Skeletal muscle tissue (tissue), 4 donors: ENCODE measurements around the gene ADIPOR2. TPM values are rescaled to one million over a fixed set of nuclear protein-coding genes. Genes with fewer than 3 reads are reported as not detected.
"Not testable (repeated sequence)": the region's sequence is repeated elsewhere in the genome, so short reads cannot be mapped to it uniquely, and the experiment has no call there.

Experiments used
- H3K27ac ChIP-seq: one replicate; pipeline ENCODE4 v1.7.0; 2013; ENCODE audit warnings: mild to moderate bottlenecking, low read depth, low read length, inconsistent platforms
- H3K27me3 ChIP-seq, 3 donors: one replicate each; pipeline ENCODE4 v1.7.0; 2013; ENCODE audit warnings: low read length in 3 of 3; ENCODE audit not compliant: control insufficient read depth in 3 of 3, insufficient read depth in 3 of 3
- H3K36me3 ChIP-seq, 3 donors: one replicate each; pipeline ENCODE4 v1.7.0; 2013; ENCODE audit warnings: low read length in 3 of 3; ENCODE audit not compliant: control insufficient read depth in 3 of 3, insufficient read depth in 3 of 3
- H3K4me1 ChIP-seq, 3 donors: one replicate each; pipeline ENCODE4 v1.7.0; 2013; ENCODE audit warnings: low read length in 3 of 3, mild to moderate bottlenecking in 3 of 3; ENCODE audit not compliant: control insufficient read depth in 3 of 3, insufficient read depth in 3 of 3
- H3K4me3 ChIP-seq, 3 donors: one replicate each; pipeline ENCODE4 v1.7.0; 2013; ENCODE audit warnings: low read length in 3 of 3
- H3K9ac ChIP-seq, 3 donors: one replicate each; pipeline ENCODE4 v1.7.0; 2013; ENCODE audit warnings: low read length in 3 of 3, mild to moderate bottlenecking in 3 of 3, moderate library complexity in 2 of 3, low read depth in 1 of 3
- H3K9me3 ChIP-seq, 3 donors: one replicate each; pipeline ENCODE4 v1.7.0; 2013; ENCODE audit warnings: low read length in 3 of 3; ENCODE audit not compliant: control insufficient read depth in 3 of 3
- total RNA-seq: library from RNA; depleted of rRNA; stranded (reverse); fragments of >200 nt; gene quantifications from one replicate; pipeline ENCODE4 v1.2.3, GENCODE V29; 2014
- donor health status: Osteomylitis.

ADIPOR2 gene
- total RNA-seq, 1 donor from 2014 or later: 35.5 TPM

GRCh38 chr12:1703771-1704722 lies 13.2 kb downstream of the ADIPOR2 start:
- H3K9ac ChIP-seq: no peak overlapping the region
- H3K27me3 ChIP-seq: no peaks in the 10 kb centered on the region
- H3K27ac ChIP-seq: no peak overlapping the region
- H3K4me3 ChIP-seq: no peak overlapping the region
- H3K9me3 ChIP-seq: no peaks in the 10 kb centered on the region
- H3K36me3 ChIP-seq: no peaks in the 10 kb centered on the region
- H3K4me1 ChIP-seq: peaks cover 0 to 6% (median 4%) of the 10 kb centered on the region in 3 donors

GRCh38 chr12:1705774-1706631 lies 15.1 kb downstream of the ADIPOR2 start:
- H3K4me1 ChIP-seq: peaks cover 0 to 6% (median 4%) of the 10 kb centered on the region in 3 donors
- no peak overlapping the region for H3K4me3 ChIP-seq
- H3K9ac ChIP-seq: no peak overlapping the region
- H3K9me3 ChIP-seq: no peaks in the 10 kb centered on the region
- H3K27ac ChIP-seq: no peak overlapping the region
- H3K36me3 ChIP-seq: no peaks in the 10 kb centered on the region
- H3K27me3 ChIP-seq: no peaks in the 10 kb centered on the region

- Histone ChIP-seq H3K9me3 (no peaks in the 10 kb centered on the region), H3K27ac (no peak overlapping the region), H3K27me3 (no peaks in the 10 kb centered on the region), H3K9ac (no peak overlapping the region), H3K4me3 (no peak overlapping the region), H3K4me1 (peaks cover 0 to 7% (median 4%) of the 10 kb centered on the region in 3 donors), H3K36me3 (no peaks in the 10 kb centered on the region)
Observed at GRCh38 chr12:1706632-1706980, 15.7 kb downstream of the ADIPOR2 start.

- H3K27ac ChIP-seq: no peak overlapping the region
- H3K27me3 ChIP-seq: no peaks in the 10 kb centered on the region
- H3K4me3 ChIP-seq: no peak overlapping the region
- H3K9ac ChIP-seq: no peak overlapping the region
- no peaks in the 10 kb centered on the region for H3K9me3 ChIP-seq
- H3K36me3 ChIP-seq: no peaks in the 10 kb centered on the region
- H3K4me1 ChIP-seq: peaks cover 3 to 11% (median 4%) of the 10 kb centered on the region in 3 donors
Observed at GRCh38 chr12:1707051-1707450, 16.2 kb downstream of the ADIPOR2 start.

GRCh38 chr12:1709968-1710367 lies 19.1 kb downstream of the ADIPOR2 start:
- not testable (repeated sequence) for H3K27ac ChIP-seq, H3K9me3 ChIP-seq, H3K9ac ChIP-seq, H3K36me3 ChIP-seq, H3K27me3 ChIP-seq, H3K4me3 ChIP-seq
- peaks cover 3 to 11% (median 4%) of the 10 kb centered on the region in 3 donors for H3K4me1 ChIP-seq

GRCh38 chr12:1710870-1711269 lies 20.0 kb downstream of the ADIPOR2 start:
- H3K27me3 ChIP-seq, H3K4me3 ChIP-seq, H3K36me3 ChIP-seq, H3K9ac ChIP-seq, H3K27ac ChIP-seq, H3K9me3 ChIP-seq: not testable (repeated sequence)
- peaks cover 3 to 11% (median 4%) of the 10 kb centered on the region in 3 donors for H3K4me1 ChIP-seq

GRCh38 chr12:1711536-1712211 lies 20.8 kb downstream of the ADIPOR2 start:
- not testable (repeated sequence) for H3K9ac ChIP-seq, H3K9me3 ChIP-seq, H3K27me3 ChIP-seq, H3K4me3 ChIP-seq, H3K27ac ChIP-seq, H3K36me3 ChIP-seq
- peaks cover 3 to 10% (median 8%) of the 10 kb centered on the region in 3 donors for H3K4me1 ChIP-seq

- not testable (repeated sequence) for H3K36me3 ChIP-seq, H3K27ac ChIP-seq, H3K9me3 ChIP-seq, H3K4me3 ChIP-seq, H3K9ac ChIP-seq, H3K27me3 ChIP-seq
- H3K4me1 ChIP-seq: peaks cover 3 to 11% (median 5%) of the 10 kb centered on the region in 3 donors
Observed at GRCh38 chr12:1712305-1712704, 21.4 kb downstream of the ADIPOR2 start.

- H3K4me3 ChIP-seq, H3K9me3 ChIP-seq, H3K27ac ChIP-seq, H3K36me3 ChIP-seq, H3K9ac ChIP-seq, H3K27me3 ChIP-seq: not testable (repeated sequence)
- peaks cover 3 to 11% (median 5%) of the 10 kb centered on the region in 3 donors for H3K4me1 ChIP-seq
Observed at GRCh38 chr12:1712852-1713251, 22.0 kb downstream of the ADIPOR2 start.
